K562 (cell line): ENCODE measurements around the gene FMO1. TPM values are rescaled to one million over a fixed set of nuclear protein-coding genes. Genes with fewer than 3 reads are reported as not detected.

Source experiments
- ATAC-seq: fragments of 200-7000 bp; cut with Tn5 transposase; 3 replicates; pipeline ENCODE4 v1.9.1; 2020; ENCODE audit warnings: moderate library complexity
- BruUV-seq: library from RNA; stranded (reverse); fragments of 400-500 nt; replicated peaks from 2 replicates; lab custom pipeline; 2021; lab: Mats Ljungman, UMichigan
- CTCF ChIA-PET: fragments of 300-600 bp; formaldehyde crosslinking; extraction: SDS; loops from one replicate; lab custom pipeline; 2021; ENCODE audit warnings: low intra/inter-chr PET ratio; lab: Yijun Ruan, JAX
- POLR2A ChIA-PET: fragments of 300-600, 350-650 bp; sonication (Branson Sonifier 250); formaldehyde crosslinking; extraction: SDS; loops from one replicate; lab custom pipeline; 2021; ENCODE audit warnings: antibody characterized with exemption, inconsistent platforms; lab: Yijun Ruan, JAX
- DNase-seq, 4 experiments: peaks; one replicate each; pipeline versions ENCODE4 v3.0.0 to v3.0.0-alpha.2; 2011 to 2018; ENCODE audit warnings: low spot score in 3 of 4, mixed read lengths in 3 of 4; ENCODE audit errors: extremely low read depth in 1 of 4
- FAIRE-seq: peaks from 2 replicates; lab custom pipeline; 2011; peaks lifted over from hg19 to GRCh38; lab: Jason Lieb, UNC
- H2AFZ ChIP-seq: 2 replicates; pipeline ENCODE4 v1.6.0; 2011; ENCODE audit warnings: low read depth, low read length, control low read depth, inconsistent platforms
- H3K27ac ChIP-seq: fragments of 200-600 bp; 3 replicates; pipeline ENCODE4 v1.8.0; 2011; ENCODE audit warnings: low read depth, mild to moderate bottlenecking, control low read depth, inconsistent platforms, low read length, moderate library complexity, mixed read lengths; ENCODE audit errors: extremely low read depth
- H3K27me3 ChIP-seq, 2 experiments: fragments of 300-600 bp in 1 of 2; 2 replicates in 1 of 2; 3 replicates in 1 of 2; pipeline versions ENCODE4 v1.6.0 to v1.8.0; 2011; ENCODE audit warnings: inconsistent platforms in 2 of 2, low read length in 2 of 2, mild to moderate bottlenecking in 1 of 2, mixed read lengths in 1 of 2, moderate library complexity in 1 of 2; ENCODE audit not compliant: control insufficient read depth in 2 of 2, insufficient read depth in 2 of 2
- H3K36me3 ChIP-seq: fragments of 300-600 bp; 3 replicates; pipeline ENCODE4 v1.8.0; 2011; ENCODE audit warnings: mild to moderate bottlenecking, low read length, inconsistent platforms; ENCODE audit not compliant: control insufficient read depth, insufficient read depth
- H3K4me1 ChIP-seq, 2 experiments: fragments of 200-600 bp in 1 of 2; replicated peaks in 1 of 2; 2 replicates in 1 of 2; 3 replicates in 1 of 2; pipeline versions ENCODE4 v1.5.1 to v1.8.0; 2011; ENCODE audit warnings: inconsistent platforms in 2 of 2, low read length in 2 of 2, mild to moderate bottlenecking in 1 of 2, mixed read lengths in 1 of 2, moderate library complexity in 1 of 2; ENCODE audit not compliant: control insufficient read depth in 2 of 2, insufficient read depth in 2 of 2
- H3K4me2 ChIP-seq: 2 replicates; pipeline ENCODE4 v1.6.1; 2011; ENCODE audit warnings: low read length, control low read depth, inconsistent platforms, mixed read lengths; ENCODE audit not compliant: insufficient read depth
- H3K4me3 ChIP-seq: fragments of 200-600 bp; sonication (generic), shearing (Covaris generic); 2 replicates; pipeline ENCODE4 v1.5.1; 2016; ENCODE audit warnings: control low read depth, inconsistent platforms
- H3K79me2 ChIP-seq: fragments of 200-600 bp; 3 replicates; pipeline ENCODE4 v1.8.0; 2011; ENCODE audit warnings: low read length, inconsistent platforms; ENCODE audit not compliant: control insufficient read depth, insufficient read depth
- H3K9ac ChIP-seq, 2 experiments: 2 replicates each; pipeline versions ENCODE4 v1.6.0 to v1.6.1; 2011; ENCODE audit warnings: low read depth in 2 of 2, low read length in 2 of 2, control low read depth in 1 of 2, inconsistent platforms in 1 of 2, mild to moderate bottlenecking in 1 of 2, mixed read lengths in 1 of 2; ENCODE audit not compliant: insufficient read depth in 1 of 2
- H3K9me1 ChIP-seq: one replicate; pipeline ENCODE4 v1.6.0; 2011; ENCODE audit warnings: inconsistent platforms, mild to moderate bottlenecking, low read length, moderate library complexity; ENCODE audit not compliant: control insufficient read depth, insufficient read depth
- H3K9me3 ChIP-seq: replicated peaks from 2 replicates; pipeline ENCODE4 v1.5.1; 2011; ENCODE audit warnings: low read depth, low read length, inconsistent platforms; ENCODE audit not compliant: control insufficient read depth, insufficient read depth
- H4K20me1 ChIP-seq: replicated peaks from 2 replicates; pipeline ENCODE4 v1.6.1; 2011; ENCODE audit warnings: low read length, inconsistent platforms, mixed read lengths; ENCODE audit not compliant: control insufficient read depth, insufficient read depth
- CHD7 ChIP-seq: fragments of 200-600 bp; sonication (generic); IDR thresholded peaks from one replicate; pipeline ENCODE4 v1.6.1; 2012; ENCODE audit warnings: mild to moderate bottlenecking, low read depth, low read length, inconsistent platforms
- HDAC3 ChIP-seq: fragments of 450-650 bp; IDR thresholded peaks from 2 replicates; pipeline ENCODE4 v1.6.1; 2018; ENCODE audit warnings: borderline replicate concordance, mild to moderate bottlenecking, moderate library complexity; ENCODE audit not compliant: partially characterized antibody
- MAFF ChIP-seq: IDR thresholded peaks from 2 replicates; pipeline ENCODE4 v1.6.1; 2012; ENCODE audit warnings: low read length, improper control_type of control experiment
- NKRF ChIP-seq: fragments of 450-650 bp; IDR thresholded peaks from 2 replicates; pipeline ENCODE4 v1.6.1; 2016; ENCODE audit warnings: borderline replicate concordance
- RBM17 ChIP-seq: fragments of 200-400 bp; formaldehyde crosslinking; IDR thresholded peaks from 2 replicates; pipeline ENCODE4 v1.6.1; 2017; ENCODE audit warnings: low read depth, mild to moderate bottlenecking, low read length, borderline replicate concordance
- SP2 ChIP-seq: IDR thresholded peaks from 2 replicates; pipeline ENCODE4 v1.6.1; 2011; ENCODE audit warnings: mild to moderate bottlenecking, low read depth, low read length, moderate library complexity; ENCODE audit not compliant: poor library complexity, severe bottlenecking; ENCODE audit errors: extremely low read depth
- WGBS: fragments of 100-300 bp; shearing (Covaris generic); methylation state at CpG from one replicate; pipeline ENCODE4 v1.1.6; 2016; ENCODE audit warnings: low coverage, mixed read lengths; ENCODE audit not compliant: insufficient coverage; ENCODE audit errors: missing lambda C conversion rate; 5-methylcytosine and 5-hydroxymethylcytosine counted together
- in situ Hi-C: fragments of 300-500 bp; cut with MboI; formaldehyde crosslinking; loops from 4 replicates; pipeline ENCODE4 v1.15.0; 2018; ENCODE audit warnings: inconsistent platforms, mixed read lengths
- intact Hi-C: fragments of 100-400 bp; cut with micrococcal nuclease; formaldehyde crosslinking; loops from 2 replicates; pipeline ENCODE4 v1.14.2; 2022
- polyA plus RNA-seq, 8 experiments: library from polyadenylated mRNA; depleted of rRNA in 4 of 8; stranded (reverse) in 5 of 8; unstranded in 3 of 8; fragments of >200 nt; fragmentation: Nextera tagmentation in 2 of 8; fragmentation: Illumina TruSeq in 1 of 8; extraction: Ambion mirVana in 2 of 8; extraction: Trizol in 1 of 8; gene quantifications; 2 replicates each; pipeline versions ENCODE4 v1.2.1 to v1.2.3, GENCODE V29; 2011 to 2014; ENCODE audit warnings: inconsistent platforms in 1 of 8, missing spikeins in 1 of 8
- total RNA-seq, 7 experiments: library from RNA; depleted of rRNA in 6 of 7; stranded (reverse); fragments of >200 nt in 6 of 7; fragmentation: Illumina TruSeq in 2 of 7; extraction: Trizol in 2 of 7; gene quantifications; 2 replicates each; pipeline versions ENCODE4 v1.2.1 to v1.2.3, GENCODE V29; 2011 to 2021; ENCODE audit warnings: low replicate concordance in 1 of 7

Gene FMO1
- total and polyA plus RNA-seq, 9 of the 15 experiments (the other 6 are each of a cell fraction or from before 2014, with no cell fraction given): not detected

- FAIRE-seq (no peak), ATAC-seq (no peak; the same call in 2 of the 3 replicates)
- no peak overlapping the region for H3K9ac ChIP-seq
- no peaks in the 10 kb centered on the region for H3K9me1 ChIP-seq
- H3K79me2 ChIP-seq: no peaks in the 10 kb centered on the region
- POLR2A ChIA-PET: interaction anchor here (0.6 to 0.7 kb wide), 2 partner anchors 14 to 917 kb away, joined by 3 read pairs; no protein-coding TSS in a partner anchor
- in situ Hi-C loops: no loop called here
- no peak overlapping the region for H2AFZ ChIP-seq
- H3K4me2 ChIP-seq: no peak overlapping the region
- no peaks in the 10 kb centered on the region; a peak in 1 of 5 replicates for H3K4me1 ChIP-seq
- no peaks in the 10 kb centered on the region for H4K20me1 ChIP-seq
- CTCF ChIA-PET: no interaction called here
- no peak overlapping the region for H3K27ac ChIP-seq
- H3K9me3 ChIP-seq: no peaks in the 10 kb centered on the region
- intact Hi-C loops: no loop called here
- no peak overlapping the region for H3K4me3 ChIP-seq
- TF ChIP-seq CHD7 (no peak), MAFF (no peak), SP2 (no peak), NKRF (no peak), HDAC3 (no peak), RBM17 (no peak)
- TF ChIP-seq, all 486 proteins: peak for 0
- no peak for DNase-seq
- no peaks in the 10 kb centered on the region for H3K36me3 ChIP-seq
- 0% methylated on average over 3 of the region's 3 CpGs for whole genome bisulfite sequencing
- H3K27me3 ChIP-seq: no peaks in the 10 kb centered on the region; a peak in 1 of 5 replicates
- no TSS peak for BruUV-seq
These were observed 10.1 kb downstream of the FMO1 start for GRCh38 chr1:171258429-171258828.
